ENCODE results near the gene SRGAP2B.
"Not testable (repeated sequence)": the region's sequence is repeated elsewhere in the genome, so short reads cannot be mapped to it uniquely, and the experiment has no call there.

The SRGAP2B gene

DNA sequence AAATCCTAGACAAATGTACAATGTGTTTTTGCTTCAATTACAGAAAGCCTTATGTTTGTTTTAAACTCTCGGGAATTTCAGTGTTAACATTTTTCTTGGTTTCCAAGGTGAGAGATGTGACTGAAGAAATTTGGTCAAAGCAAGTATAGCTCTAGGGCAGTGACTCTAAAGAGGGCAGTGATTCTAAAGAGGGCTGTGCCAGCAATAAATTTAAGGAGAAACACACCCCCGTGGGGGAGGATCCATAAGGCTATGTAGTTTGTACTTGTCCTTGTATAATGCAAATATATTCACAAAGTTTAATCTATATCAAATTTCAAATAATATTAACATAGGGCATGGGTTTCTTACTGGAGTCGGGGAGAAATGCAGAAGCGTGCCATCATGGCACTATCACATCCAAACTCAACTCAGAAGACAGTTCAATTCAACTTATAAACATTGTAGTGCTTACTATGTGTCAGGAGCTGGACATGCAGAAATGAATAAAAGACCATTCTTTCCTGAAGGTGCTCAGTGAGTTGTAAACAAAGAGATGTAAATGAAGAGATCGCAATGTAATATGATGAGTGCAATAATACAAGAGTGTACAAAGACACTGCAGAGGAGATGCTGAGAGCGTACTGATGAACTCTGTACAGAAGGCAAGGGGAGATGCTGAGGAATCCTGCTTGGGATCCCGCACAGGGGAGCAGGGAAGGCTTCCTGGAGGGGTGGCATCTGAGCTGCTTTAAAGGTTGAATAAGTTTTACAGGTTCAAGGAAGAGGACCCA lies 12.5 kb downstream of the SRGAP2B start:
- DNase-seq = not testable (repeated sequence)

DNA sequence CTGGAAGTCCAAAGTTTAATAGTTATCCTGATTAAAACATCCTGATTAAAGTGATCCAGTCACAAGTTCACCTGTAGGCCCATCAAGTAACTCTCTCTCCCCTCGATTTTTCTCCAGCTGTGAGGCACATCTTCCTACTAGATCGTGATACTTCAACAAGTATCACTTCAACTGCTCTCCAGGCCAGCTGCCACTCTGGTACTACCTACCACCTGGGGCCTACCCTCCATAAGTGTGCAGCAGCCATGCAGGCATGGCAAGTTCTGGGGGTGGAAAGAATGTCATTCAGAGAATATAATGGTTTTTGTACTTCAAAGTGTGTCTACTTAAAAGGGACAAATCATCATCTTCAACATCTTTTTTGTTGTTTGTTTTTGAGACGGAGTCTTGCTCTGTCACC lies 14.9 kb downstream of the SRGAP2B start:
- DNase-seq = not testable (repeated sequence)

- not testable (repeated sequence) for DNase-seq
These were observed 15.4 kb downstream of the SRGAP2B start for GRCh38 chr1:145079737-145080136.

- not testable (repeated sequence) for DNase-seq
These were observed 16.2 kb downstream of the SRGAP2B start for GRCh38 chr1:145078787-145079370.

GRCh38 chr1:145077872-145078786 lies 17.0 kb downstream of the SRGAP2B start:
- DNase-seq = not testable (repeated sequence)

DNA sequence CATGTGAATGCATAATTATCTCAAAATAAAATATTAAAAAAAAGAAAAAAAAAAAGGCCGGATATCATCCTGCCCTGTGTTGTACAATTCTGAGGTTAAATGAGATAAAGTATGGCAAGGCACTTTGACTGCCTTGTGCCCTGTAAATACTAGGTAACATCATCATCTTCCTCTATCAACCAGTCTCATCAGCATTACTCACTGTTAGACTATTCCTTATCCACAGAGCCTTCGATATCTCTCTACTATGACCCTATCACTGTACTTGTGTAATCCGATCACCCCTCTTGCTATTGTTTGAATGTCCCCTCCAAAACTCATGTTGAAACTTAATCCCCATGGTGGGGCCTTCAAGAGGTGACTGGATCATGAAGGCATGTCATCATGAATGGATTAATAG lies 18.3 kb downstream of the SRGAP2B start:
- not testable (repeated sequence) for DNase-seq

DNA sequence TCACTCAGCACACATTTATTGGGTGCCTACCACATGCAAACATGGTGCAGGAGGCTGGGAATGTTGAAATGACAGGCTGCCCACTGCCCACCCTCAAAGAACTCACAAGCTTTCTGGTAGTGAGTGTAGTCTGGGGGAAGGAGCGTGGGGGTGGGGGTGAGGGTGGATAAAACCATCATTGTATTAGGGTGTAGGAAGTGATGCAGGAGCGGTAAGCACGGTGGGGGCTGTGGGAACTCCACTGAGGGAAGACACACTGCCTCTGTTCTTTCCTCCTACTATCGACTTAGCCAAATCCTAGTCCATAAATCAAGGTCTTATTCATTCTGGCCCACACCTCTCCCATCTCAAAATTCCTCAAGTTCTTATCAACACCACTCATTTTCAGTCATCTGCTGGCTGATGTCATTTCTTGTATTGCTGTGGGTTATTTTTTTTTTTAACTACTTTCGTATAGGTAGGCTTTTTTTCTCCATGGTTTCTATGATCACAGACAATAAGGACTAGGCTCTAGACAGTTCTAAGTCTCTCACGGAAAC lies 21.0 kb downstream of the SRGAP2B start:
- DNase-seq = not testable (repeated sequence)

DNA sequence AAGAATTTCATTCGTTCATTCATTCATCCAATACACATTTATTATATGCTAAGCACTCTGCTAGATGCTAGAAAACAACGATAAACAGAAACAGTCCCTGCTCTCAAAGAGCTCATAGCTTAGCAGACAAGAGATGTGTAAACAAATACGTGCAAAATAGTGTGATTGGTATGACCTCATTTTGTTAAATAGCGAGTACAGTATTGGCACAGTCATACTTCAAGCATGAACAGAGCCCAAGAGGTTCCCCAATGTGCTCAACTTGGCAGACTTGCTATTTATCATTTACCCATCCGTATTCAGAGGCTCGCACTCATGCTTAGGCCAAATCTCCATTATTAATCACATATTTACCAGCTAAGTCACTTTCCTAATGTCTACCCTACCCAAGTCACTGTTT lies 23.6 kb downstream of the SRGAP2B start:
- not testable (repeated sequence) for DNase-seq

DNA sequence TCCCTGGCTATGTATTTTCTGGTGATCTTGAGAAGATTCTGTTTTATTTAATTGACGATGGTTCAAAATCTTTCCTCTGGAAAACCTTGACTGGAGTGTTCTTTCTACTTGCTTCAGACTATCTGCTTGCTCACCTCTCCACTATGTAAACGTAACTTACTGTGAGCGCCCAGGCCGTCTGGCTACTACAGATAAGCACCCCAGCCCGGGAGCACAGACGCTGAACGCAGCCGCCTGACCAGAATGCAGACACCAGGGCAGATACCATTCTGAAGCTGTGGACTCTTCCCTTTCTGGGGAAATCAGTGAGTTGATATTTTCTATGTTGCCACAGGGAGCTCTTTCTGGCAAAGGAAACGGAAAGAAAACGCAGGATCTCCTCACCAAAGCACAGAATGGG lies 28.6 kb downstream of the SRGAP2B start:
- DNase-seq = not testable (repeated sequence)

- DNase-seq = not testable (repeated sequence)
These were observed 29.8 kb downstream of the SRGAP2B start for GRCh38 chr1:145065194-145065826.

DNA sequence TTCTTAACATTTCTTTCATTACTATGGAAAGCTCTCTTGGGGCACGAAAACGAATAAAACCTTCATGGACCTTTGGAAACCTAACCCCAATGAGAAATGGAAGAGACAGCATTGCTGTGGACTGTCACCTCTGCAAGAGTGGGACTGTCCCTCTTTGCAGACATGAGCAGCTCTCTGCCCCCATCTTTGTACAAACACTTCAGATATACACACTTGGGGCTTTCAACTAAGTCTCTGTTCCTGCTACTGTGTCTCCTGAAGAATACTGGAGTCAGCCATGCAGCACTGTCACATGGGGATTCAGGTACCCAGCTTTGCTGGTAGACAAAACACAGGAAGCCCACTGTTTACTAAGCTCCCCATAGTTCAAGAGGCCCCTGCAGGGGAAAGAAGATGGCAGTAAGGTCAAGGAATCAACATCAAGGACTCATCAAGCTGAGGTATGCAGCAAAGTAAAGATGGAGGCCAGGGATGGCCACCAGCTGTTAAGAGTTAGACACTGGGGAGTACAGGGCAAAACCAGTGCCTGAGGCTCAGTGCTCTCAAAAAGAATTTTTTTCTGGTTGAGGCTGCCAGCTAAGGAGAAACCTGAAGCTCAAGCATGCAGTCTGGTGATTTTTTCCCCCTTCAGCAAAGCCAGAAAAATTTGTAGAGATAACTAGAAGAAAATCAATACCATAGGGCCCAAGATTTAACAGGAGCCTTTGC lies 31.0 kb downstream of the SRGAP2B start:
- not testable (repeated sequence) for DNase-seq

- DNase-seq = not testable (repeated sequence)
These were observed 31.8 kb downstream of the SRGAP2B start for GRCh38 chr1:145063285-145063684.

GRCh38 chr1:145058184-145058583 lies 36.9 kb downstream of the SRGAP2B start:
- DNase-seq = not testable (repeated sequence)

DNA sequence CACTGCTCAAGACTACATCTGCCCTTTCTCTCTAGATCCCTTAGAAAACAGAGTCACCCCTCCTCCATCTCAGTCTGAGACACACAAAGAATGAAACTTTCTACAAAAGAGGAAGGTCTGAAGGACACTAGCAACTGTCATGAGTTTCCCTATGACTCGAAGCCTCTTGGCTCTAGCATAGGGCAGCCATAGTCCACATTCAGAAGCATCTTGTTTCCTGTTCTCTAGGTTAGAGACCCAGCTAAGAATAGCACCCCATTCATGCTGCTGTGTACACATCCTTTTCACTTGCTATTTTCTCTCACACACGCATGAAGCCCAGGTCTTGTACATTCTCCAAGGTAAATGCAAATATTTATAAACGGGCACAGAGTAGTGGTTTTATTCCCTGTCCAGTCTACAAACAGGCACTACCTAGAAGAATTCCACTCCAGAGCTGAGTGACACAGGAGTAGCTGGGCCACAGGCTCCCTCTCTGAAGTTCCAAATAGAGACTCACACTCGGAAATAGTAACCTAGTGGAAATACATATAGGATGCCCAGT lies 39.8 kb downstream of the SRGAP2B start:
- not testable (repeated sequence) for DNase-seq

GRCh38 chr1:145053428-145053827 lies 41.7 kb downstream of the SRGAP2B start:
- DNase-seq = not testable (repeated sequence)

- DNase-seq = not testable (repeated sequence)
These were observed 42.9 kb downstream of the SRGAP2B start for GRCh38 chr1:145052019-145052776.

DNA sequence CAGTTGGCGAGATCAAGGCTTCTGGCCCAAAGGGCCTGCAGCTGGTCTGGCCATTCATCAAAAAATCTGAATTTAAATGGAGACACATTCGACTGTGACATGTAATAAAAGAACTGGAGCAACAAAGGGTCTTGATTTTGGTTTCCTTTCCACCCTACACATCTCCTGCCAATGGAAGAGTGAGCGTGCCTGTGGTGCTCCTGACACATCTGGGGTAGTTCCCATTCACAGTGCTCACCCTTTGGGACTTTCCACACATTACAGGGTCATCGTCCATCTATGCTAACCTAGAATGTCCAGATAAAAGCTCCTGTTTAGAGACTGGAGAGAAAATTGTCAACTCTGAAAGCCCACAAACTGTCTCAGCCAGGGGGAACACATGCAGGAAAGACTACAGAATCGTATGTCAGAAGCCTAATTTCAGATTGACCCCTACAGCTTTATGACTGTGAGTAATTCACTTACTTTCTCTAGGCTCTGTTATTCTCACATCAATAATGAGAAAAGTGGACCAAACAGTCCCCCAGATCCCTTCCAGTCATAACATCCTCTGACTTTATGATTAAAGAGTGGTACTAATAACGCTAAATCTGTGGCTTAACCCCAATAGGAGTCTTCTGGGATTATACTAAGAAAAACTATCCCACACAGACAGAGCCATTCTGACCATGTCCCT lies 46.8 kb downstream of the SRGAP2B start:
- DNase-seq = not testable (repeated sequence)

DNA sequence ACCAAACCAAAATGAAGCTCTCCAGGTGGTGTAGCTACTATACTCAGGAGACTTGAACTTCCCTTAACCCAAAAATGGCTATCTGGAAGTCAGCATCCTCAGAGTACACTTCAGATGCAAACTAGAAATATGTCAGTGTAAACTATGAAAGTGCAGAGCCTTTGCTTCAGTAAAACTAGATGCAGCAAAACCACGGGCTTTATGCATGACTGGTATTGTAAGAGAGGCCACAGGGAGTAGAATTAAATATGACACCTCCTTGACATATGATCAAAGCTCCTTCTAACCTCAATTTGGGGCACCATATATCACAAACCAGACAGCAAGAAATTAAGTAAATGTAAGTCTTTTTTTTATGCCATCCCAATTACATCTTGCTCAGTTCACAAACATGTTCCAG lies 47.6 kb downstream of the SRGAP2B start:
- DNase-seq = not testable (repeated sequence)

DNA sequence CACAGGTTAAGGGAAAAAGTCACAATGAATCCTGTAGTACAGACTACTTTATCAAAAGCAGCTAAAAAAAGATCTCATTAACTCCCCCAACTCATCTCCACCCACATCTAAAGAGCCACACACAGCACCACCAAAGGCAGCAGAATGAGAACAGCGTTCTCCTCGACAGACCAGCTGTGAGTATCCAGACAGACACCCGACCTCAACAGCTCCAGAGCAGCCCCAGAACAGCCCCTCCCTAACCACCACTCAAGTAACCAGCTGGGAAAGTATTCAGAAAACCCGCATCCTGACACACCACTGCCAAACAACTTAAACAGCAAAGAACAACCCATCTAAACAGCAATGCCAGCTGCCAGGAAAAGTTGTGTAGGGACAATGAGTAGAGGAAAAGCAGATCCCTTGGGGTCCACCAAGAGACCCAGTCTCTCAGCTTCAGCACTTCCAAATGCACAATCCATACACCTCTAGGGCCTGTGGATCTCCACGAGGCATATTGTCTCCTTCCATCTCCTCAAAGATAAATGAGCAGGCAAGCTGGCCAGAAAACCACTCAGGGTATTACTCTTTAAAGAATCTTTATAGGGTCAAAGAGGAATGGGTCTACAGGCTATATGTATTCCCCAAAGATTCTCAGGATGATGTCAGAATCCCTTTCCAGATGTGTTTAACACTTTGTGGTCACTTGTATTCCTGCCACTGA lies 49.4 kb downstream of the SRGAP2B start:
- not testable (repeated sequence) for DNase-seq

Data from NCI-H526 treated with DMSO at 0.1 percent for 48 hours (cell line).